Omental fat pad (tissue), 4 donors: ENCODE results near the gene FAM25G. TPM values are rescaled to one million over a fixed set of nuclear protein-coding genes. Genes with fewer than 3 reads are reported as not detected.
"Not testable (repeated sequence)": the region's sequence is repeated elsewhere in the genome, so short reads cannot be mapped to it uniquely, and the experiment has no call there.

Source experiments
- ATAC-seq: fragments of 150-250 bp; one replicate; pipeline ENCODE4 v1.9.1; 2016; ENCODE audit warnings: mild to moderate bottlenecking, moderate library complexity; ENCODE audit not compliant: low FRiP score
- DNase-seq: peaks from one replicate; pipeline ENCODE4 v3.0.0-alpha.2; 2019; ENCODE audit warnings: low spot score
- total RNA-seq, 4 donors: library from RNA; depleted of rRNA; stranded (reverse); fragments of >200 nt; gene quantifications; one replicate each; pipeline ENCODE4 v1.1.0, GENCODE V29; 2016
- TF ChIP-seq, protein P1 (sequence below), 3 donors: fragments of 450-650 bp; IDR thresholded peaks; one replicate each; pipeline ENCODE4 v1.5.1; 2016 to 2017; ENCODE audit warnings: antibody characterized with exemption in 3 of 3, mild to moderate bottlenecking in 3 of 3, moderate library complexity in 2 of 3

The FAM25G gene
- total RNA-seq, 4 donors from 2014 or later = not detected

GRCh38 chr10:47456079-47456785 is 35.3 kb downstream of the FAM25G start:
- TF ChIP-seq, protein P1, sequence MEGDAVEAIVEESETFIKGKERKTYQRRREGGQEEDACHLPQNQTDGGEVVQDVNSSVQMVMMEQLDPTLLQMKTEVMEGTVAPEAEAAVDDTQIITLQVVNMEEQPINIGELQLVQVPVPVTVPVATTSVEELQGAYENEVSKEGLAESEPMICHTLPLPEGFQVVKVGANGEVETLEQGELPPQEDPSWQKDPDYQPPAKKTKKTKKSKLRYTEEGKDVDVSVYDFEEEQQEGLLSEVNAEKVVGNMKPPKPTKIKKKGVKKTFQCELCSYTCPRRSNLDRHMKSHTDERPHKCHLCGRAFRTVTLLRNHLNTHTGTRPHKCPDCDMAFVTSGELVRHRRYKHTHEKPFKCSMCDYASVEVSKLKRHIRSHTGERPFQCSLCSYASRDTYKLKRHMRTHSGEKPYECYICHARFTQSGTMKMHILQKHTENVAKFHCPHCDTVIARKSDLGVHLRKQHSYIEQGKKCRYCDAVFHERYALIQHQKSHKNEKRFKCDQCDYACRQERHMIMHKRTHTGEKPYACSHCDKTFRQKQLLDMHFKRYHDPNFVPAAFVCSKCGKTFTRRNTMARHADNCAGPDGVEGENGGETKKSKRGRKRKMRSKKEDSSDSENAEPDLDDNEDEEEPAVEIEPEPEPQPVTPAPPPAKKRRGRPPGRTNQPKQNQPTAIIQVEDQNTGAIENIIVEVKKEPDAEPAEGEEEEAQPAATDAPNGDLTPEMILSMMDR (IDR thresholded peaks at IDR 0.05) = no peak
- ATAC-seq (no peak), DNase-seq (no peak)

DNA sequence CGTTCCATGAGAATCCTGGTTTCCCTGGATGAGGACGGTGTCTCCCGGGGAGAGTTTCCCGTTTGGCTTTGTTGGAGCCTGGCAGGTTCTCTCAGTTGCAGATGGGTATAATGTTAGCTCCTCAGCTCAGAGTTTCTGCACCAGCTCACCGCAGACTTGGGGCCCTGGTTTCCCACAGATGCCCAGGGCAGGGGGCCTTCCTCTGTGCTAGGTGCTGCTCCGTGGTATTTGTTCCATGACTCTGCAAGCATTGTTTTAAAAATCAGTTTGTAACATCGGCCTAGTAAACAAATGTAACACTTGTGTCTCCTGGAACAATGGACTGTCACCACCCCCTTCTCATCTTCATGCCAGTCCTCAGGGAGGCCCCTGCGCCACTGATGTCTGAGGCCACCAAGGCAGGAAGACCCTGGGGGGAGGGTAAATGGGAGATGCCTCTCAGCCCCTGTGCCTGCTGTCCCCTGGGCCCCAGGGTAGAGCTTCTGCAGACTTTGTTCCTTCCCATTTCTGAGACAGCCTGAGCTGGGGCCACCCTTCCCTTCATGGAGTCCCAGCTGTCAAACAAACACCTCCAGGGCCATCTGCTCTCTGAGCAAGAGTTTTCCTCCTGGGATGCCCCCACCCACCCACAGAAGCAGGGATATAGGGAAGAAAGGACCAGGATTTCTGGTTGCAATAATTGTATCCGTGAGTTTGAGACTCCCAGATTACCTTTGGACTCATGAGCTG is 36.0 kb downstream of the FAM25G start:
- not testable (repeated sequence) for ATAC-seq, DNase-seq

- ATAC-seq (no peak), DNase-seq (no peak)
- TF ChIP-seq, protein P1 (IDR thresholded peaks at IDR 0.05) = no peak
Observed at GRCh38 chr10:47454780-47455058, 36.8 kb downstream of the FAM25G start.

GRCh38 chr10:47454008-47454779 is 37.3 kb downstream of the FAM25G start:
- TF ChIP-seq, protein P1 (IDR thresholded peaks at IDR 0.05) = no peak
- ATAC-seq (no peak), DNase-seq (no peak)

GRCh38 chr10:47453141-47454007 is 38.1 kb downstream of the FAM25G start:
- DNase-seq (no peak), ATAC-seq (no peak)
- TF ChIP-seq, protein P1 (IDR thresholded peaks at IDR 0.05) = no peak

- no peak for ATAC-seq
- TF ChIP-seq, protein P1 (IDR thresholded peaks at IDR 0.05) = no peak
- no peak for DNase-seq
Observed at GRCh38 chr10:47452495-47453140, 38.9 kb downstream of the FAM25G start.
